Measurements from ENCODE around the gene CASK.
A peak's percentile ranks its signal among the peaks of the same experiment; 100 is the strongest.
"Not testable (repeated sequence)": the region's sequence is repeated elsewhere in the genome, so short reads cannot be mapped to it uniquely, and the experiment has no call there.

Gene CASK

GRCh38 chrX:41684940-41685339, 238.4 kb downstream of the CASK start:
- no peak for ATAC-seq
- TF ChIP-seq TCF4 (CRISPR knock-in tag; IDR thresholded peaks at IDR 0.05; ENCODE audit: borderline replicate concordance) (no peak), RARB (CRISPR knock-in tag; IDR thresholded peaks at IDR 0.05) (no peak), ZFP3 (CRISPR knock-in tag; IDR thresholded peaks at IDR 0.05) (no peak), PPARA (CRISPR knock-in tag; IDR thresholded peaks at IDR 0.05; ENCODE audit: borderline replicate concordance) (no peak), ISL1 (CRISPR knock-in tag; IDR thresholded peaks at IDR 0.05) (no peak)

DNA sequence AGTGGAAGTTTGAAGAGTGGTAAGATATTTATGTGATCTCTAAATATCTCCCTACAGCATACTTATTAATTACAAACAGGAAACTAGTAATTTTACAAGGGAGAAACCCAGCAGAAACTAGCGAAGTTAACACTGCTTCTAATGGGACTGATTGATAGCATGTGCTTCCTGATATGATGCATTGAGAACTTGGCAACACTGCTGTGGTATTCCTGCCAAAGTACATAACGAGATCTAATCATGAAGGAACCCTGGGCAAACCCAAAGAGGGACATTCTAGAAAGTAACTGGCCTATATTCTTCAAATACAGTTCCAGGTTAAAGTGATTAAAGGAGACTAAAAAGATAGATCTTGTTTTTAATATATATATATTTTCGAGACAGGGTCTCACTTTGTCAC, 239.2 kb downstream of the CASK start:
- TF ChIP-seq TSHZ2 (CRISPR knock-in tag; IDR thresholded peaks at IDR 0.05) (peak; percentile 62; the same call in 1 of the 2 replicates), ISL1 (CRISPR knock-in tag; IDR thresholded peaks at IDR 0.05) (peak; percentile 62), ZNF8 (CRISPR knock-in tag; IDR thresholded peaks at IDR 0.05) (no peak)
- peak; percentile 70 for ATAC-seq

GRCh38 chrX:41677183-41678060, 245.9 kb downstream of the CASK start:
- no peak for ATAC-seq
- TF ChIP-seq CSDC2 (CRISPR knock-in tag; IDR thresholded peaks at IDR 0.05) (no peak), POU6F1 (CRISPR knock-in tag; IDR thresholded peaks at IDR 0.05; ENCODE audit: borderline replicate concordance, low read depth) (no peak), TOX (CRISPR knock-in tag; IDR thresholded peaks at IDR 0.05; ENCODE audit: borderline replicate concordance) (no peak), TSHZ2 (CRISPR knock-in tag; IDR thresholded peaks at IDR 0.05) (no peak), ARNTL (CRISPR knock-in tag; IDR thresholded peaks at IDR 0.05; ENCODE audit: borderline replicate concordance, low read depth) (no peak), ZNF565 (CRISPR knock-in tag; conservative IDR thresholded peaks at IDR 0.05; ENCODE audit: low read depth) (no peak), ZC3H10 (CRISPR knock-in tag; IDR thresholded peaks at IDR 0.05) (no peak), GLIS3 (CRISPR knock-in tag; IDR thresholded peaks at IDR 0.05) (no peak), RARB (CRISPR knock-in tag; IDR thresholded peaks at IDR 0.05) (no peak), CSRNP3 (CRISPR knock-in tag; IDR thresholded peaks at IDR 0.05) (no peak), ZFP3 (CRISPR knock-in tag; IDR thresholded peaks at IDR 0.05) (no peak), PPARA (CRISPR knock-in tag; IDR thresholded peaks at IDR 0.05; ENCODE audit: borderline replicate concordance) (no peak), OSR1 (CRISPR knock-in tag; IDR thresholded peaks at IDR 0.05) (no peak), ZNF70 (CRISPR knock-in tag; IDR thresholded peaks at IDR 0.05) (no peak), ISL1 (CRISPR knock-in tag; IDR thresholded peaks at IDR 0.05) (no peak), TCF4 (CRISPR knock-in tag; IDR thresholded peaks at IDR 0.05; ENCODE audit: borderline replicate concordance) (no peak), ESRRG (CRISPR knock-in tag; IDR thresholded peaks at IDR 0.05) (no peak)
- TF ChIP-seq, protein P1, sequence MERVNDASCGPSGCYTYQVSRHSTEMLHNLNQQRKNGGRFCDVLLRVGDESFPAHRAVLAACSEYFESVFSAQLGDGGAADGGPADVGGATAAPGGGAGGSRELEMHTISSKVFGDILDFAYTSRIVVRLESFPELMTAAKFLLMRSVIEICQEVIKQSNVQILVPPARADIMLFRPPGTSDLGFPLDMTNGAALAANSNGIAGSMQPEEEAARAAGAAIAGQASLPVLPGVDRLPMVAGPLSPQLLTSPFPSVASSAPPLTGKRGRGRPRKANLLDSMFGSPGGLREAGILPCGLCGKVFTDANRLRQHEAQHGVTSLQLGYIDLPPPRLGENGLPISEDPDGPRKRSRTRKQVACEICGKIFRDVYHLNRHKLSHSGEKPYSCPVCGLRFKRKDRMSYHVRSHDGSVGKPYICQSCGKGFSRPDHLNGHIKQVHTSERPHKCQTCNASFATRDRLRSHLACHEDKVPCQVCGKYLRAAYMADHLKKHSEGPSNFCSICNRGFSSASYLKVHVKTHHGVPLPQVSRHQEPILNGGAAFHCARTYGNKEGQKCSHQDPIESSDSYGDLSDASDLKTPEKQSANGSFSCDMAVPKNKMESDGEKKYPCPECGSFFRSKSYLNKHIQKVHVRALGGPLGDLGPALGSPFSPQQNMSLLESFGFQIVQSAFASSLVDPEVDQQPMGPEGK (CRISPR knock-in tag; IDR thresholded peaks at IDR 0.05; ENCODE audit: borderline replicate concordance): no peak
- TF ChIP-seq, protein P2, sequence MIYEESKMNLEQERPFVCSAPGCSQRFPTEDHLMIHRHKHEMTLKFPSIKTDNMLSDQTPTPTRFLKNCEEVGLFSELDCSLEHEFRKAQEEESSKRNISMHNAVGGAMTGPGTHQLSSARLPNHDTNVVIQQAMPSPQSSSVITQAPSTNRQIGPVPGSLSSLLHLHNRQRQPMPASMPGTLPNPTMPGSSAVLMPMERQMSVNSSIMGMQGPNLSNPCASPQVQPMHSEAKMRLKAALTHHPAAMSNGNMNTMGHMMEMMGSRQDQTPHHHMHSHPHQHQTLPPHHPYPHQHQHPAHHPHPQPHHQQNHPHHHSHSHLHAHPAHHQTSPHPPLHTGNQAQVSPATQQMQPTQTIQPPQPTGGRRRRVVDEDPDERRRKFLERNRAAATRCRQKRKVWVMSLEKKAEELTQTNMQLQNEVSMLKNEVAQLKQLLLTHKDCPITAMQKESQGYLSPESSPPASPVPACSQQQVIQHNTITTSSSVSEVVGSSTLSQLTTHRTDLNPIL (CRISPR knock-in tag; IDR thresholded peaks at IDR 0.05; ENCODE audit: low read depth): no peak

DNA sequence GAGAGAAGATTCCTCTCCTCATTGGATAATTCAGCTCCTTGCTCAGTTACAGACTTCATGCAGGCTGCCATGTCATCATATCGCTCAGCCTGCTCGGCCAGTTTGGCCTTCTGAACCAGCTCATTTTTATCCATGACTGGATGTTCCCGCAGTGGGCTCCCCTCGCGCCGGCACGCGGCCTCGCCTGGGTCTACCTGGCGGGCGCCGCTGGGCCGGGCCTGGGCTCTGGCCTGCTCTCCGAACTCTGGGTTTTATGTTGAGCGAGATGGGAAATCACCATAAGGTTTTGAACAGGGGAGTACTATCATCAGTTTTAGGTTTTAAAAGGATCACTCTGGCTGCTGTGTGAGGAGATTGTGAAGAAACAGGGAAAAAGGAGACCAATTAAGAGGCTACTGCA, 247.0 kb downstream of the CASK start:
- ATAC-seq: not testable (repeated sequence)

Data from SK-N-SH treated with all-trans-retinoic acid at 6 μM for 48 hours (cell line).